Measurements from ENCODE around the gene GFER.
"Not testable (repeated sequence)": the region's sequence is repeated elsewhere in the genome, so short reads cannot be mapped to it uniquely, and the experiment has no call there.

The GFER gene

DNA sequence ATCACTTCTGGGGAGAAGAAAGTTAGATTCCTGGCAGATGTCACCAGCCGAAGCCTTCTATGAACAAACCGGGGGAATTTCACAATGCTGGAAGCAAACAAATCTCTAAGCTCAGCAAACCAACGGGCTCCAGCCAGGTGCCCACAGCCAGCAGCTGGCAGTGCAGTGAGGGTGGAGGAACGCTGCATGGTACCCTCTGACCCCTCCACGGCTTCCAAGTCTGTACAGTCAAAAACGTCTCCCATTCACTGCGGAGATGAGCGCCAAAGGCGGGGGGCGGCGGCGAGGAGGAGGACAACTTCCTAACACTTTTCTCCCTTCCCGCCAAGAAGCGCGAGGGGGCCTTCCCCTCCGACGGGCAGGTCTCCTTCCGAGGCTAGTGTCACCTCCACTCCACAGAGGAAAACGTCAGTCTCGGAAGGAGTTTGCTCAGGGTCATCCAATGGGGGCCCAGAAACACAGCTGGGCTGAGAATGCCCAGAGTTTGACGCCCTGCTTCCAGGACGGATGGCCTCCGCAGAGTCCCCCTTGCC lies 24.7 kb downstream of the GFER start:
- DNase-seq: no peak

DNA sequence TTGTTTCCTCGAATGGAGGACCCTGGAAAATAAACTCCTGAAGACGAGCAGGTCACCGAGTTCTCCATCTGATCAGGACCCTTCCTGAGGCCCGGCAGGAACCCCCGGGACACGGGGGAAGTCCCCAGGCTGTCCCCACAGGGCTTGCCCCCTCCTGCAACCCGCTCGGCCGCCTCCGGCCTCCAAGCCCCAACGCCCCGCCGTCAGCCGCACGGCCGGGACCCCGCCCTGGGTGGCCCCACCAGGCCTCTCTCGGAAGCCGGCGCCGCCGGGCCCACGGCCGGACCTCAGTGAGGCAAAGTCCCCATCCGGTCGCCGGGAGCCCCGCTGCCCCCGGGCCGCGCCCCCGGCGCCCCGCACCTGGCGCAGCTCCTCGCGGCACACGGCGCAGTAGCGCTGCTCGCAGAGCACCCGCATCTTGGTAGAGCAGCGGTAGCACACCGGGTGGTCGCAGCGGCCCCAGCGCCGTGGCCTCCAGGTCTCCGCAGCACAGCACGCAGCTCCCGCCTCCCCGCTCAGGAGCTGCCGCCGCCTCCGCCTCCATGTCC lies 25.2 kb downstream of the GFER start:
- DNase-seq: no peak

DNA sequence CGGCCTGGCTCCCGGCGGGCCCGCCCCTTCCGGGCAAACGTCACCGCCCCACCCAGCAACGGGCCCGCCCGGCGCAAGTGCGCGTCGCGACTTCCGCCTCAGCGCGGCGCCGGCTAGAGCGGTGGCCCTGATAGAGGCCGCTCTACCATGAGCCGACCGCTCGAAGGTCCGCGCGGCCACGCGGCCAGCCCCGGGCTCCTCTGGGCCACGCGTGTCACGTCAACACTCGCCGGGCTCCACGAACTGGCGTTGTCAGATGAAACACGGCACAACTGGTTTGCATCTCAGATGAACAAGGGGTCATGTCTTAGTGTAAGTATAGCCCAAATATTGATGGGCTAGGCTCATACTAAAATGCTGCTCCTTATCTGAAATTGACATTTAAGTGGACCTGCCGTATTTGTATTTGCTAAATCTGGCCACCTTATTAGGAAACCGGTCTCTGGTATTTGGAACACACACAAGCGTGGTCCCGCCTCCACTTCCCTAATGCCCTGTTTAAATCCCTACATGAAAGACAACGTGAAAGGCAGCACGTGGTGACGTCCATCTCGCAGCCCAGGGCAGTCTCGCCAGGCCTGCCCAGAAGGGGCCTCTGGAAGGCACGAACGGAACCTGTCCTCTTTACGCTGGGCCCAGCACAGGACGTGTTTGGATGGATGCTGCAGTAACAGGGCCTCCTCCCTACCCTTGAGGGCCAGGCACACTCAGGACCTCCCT lies 26.0 kb downstream of the GFER start, which contains the start of gene ZNF598:
Gene ZNF598 (minus strand): TSS at position 31 of the 720 bp plus-strand sequence.
- peak; percentile 91 for DNase-seq

DNA sequence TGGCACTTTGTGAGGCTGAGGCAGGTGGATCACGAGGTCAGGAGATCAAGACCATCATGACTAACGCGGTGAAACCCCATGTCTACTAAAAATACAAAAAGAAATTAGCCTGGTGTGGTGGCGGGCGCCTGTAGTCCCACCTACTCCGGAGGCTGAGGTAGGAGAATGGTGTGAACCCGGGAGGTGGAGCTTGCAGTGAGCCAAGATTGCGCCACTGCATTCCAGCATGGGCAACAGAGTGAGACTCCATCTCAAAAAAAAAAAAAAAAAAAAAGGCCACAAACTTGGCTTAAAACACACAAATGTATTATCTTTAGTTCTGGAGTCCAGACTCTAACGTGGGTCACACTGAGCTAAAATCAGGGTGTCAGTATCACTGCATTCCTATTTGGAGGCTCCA lies 27.7 kb downstream of the GFER start:
- not testable (repeated sequence) for DNase-seq

DNA sequence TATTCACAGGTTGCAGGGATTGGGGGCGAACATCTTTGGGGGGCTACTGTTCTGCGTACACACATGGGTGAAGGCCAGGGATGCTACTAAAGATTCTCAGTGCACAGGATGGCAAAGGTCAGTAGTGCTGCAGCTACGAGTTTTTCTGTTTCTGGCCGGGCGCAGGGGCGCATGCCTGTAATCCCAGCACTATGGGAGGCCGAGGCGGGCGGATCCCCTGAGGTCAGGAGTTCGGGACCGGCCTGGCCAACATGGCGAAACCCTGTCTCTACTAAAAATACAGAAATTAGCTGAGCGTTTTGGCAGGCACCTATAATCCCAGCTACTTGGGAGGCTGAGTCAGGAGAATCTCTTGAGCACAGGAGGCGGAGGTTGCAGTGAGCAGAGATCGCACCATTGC lies 29.5 kb downstream of the GFER start:
- no peak for DNase-seq

DNA sequence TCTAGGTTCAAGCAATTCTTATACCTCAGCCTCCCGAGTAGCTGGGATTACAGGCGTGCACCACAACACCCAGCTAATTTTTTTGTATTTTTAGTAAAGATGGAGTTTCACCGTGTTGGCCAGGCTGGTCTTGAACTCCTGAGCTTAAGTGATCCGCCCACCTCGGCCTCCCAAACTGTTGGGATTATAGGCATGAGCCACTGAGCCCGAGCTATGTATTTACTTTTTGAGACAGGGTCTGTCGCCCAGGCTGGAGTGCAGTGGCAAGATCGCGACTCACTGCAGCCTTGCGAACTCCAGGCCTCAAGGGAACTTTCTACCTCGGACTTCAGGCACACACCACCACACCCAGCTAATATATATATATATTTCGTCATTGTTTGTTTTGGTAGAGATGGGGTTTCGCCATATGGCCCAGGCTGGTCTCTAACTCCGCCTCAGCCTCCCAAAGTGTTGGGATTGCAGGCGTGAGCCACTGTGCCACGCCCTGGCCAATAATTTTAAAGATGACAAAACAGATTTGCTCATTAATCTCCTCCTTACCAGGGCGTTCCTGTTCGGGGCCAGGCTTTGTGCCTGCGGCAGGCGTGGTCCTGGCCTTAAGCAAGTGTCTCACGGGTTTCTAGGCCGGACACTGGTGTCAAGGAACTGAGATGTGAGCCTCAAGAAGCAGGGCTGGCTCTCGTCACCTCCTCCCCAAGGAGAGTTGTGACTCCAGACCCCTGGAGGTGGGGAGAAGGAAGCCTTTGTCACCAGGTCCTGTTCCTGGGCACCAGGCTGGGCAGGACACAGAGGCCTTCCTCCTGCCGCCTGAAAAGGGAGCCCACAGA lies 31.3 kb downstream of the GFER start:
- DNase-seq: no peak

DNA sequence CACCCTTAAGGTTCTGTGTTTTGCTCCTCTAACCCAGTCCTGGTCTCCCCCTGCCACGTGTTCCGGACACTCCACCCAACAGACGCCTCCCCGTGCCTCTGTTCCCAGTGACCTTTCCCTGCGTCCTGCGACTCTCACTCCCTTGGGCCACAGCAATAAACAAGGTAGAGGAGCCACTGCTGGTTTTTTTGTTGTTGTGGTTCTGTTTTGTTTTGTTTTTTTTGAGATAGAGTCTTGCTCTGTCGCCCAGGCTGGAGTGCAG lies 31.9 kb downstream of the GFER start:
- no peak for DNase-seq

DNA sequence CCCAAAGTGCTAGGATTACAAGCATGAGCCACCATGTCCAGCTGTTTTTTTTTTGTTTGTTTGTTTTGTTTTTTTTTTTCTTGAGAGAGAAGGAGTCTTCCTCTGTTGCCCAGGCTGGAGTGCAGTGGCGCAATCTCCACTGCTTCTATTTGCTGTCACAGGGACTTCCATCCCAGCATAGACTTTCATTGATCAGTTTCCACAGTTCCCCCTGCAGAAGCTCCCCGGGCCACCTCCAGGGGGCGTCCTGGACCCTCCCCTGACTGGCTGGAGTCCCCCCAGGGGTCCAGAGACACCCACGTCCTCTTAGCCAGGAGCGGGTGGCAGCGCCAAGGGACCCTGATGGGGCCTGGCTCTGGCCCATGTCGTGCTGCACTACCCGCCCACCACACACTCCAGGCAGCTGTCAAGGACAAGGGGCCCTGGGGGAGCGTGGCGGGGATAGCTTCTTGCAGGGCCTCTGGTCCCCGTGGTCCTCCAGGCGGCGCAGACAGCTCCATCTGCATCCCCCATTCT lies 32.5 kb downstream of the GFER start:
- no peak for DNase-seq

DNA sequence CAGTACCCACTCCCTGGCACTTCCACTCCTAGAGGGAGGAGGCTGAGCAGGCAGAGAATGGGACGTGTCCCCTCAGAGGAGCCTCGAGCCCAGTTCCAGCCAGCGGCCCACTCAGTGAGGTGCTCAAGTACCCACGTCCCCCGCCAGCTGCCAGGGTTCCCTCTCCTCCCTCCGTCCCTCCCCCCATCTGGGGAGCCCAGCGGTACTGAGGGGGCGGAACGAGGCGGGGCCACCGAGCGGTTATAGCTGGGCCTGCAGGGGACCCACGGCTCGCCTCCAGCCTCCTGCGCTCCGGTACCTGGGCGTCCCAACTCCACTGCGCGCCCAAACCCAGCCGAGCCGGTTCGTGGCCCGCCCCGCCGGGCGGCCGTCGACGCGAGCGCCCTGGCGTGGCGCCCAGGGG lies 35.5 kb downstream of the GFER start, which contains the start of gene NPW:
Gene NPW (plus strand): TSS at position 268 of the 403 bp plus-strand sequence.
- no peak for DNase-seq

DNA sequence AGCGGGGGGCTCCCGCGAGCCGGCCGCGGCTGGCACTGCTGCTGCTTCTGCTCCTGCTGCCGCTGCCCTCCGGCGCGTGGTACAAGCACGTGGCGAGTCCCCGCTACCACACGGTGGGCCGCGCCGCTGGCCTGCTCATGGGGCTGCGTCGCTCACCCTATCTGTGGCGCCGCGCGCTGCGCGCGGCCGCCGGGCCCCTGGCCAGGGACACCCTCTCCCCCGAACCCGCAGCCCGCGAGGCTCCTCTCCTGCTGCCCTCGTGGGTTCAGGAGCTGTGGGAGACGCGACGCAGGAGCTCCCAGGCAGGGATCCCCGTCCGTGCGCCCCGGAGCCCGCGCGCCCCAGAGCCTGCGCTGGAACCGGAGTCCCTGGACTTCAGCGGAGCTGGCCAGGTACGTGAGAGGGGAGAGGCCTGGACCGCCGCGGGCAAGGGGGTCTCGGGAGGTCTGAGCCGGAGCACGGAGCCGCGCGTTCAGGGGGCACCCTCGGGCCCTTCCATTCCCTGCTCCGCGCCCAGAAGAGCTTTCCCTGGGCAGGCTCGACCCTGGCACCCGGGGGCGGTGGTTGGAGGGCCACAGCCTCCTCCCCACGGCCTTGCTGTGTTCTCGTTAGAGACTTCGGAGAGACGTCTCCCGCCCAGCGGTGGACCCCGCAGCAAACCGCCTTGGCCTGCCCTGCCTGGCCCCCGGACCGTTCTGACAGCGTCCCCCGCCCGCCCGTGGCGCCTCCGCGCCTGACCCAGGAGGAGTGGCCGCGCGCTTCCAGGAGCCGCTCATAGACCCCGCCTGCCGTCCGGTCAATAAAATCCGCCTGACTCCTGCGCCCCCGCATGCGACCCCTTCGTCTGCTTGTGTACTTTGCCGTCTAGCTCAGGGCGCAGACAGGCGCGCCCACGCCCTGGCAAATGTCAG lies 36.2 kb downstream of the GFER start:
- no peak for DNase-seq

DNA sequence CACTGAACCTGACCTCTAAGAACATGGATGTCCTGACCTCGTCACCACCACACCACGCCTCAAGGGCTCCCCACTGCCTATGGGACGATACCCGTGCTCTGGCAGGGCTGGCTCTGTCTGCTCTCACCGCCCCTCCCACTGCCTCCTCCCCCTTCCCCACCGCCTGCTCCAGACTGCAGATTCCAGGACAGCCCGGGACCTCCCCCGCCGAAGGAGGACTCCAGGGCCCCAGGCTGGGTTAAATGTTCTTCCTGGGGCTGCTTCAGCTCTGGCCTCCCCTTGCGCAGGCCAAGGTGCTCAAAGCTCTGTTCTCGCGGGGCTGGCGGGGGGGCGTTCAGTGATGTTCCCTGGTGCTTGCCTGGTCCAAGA lies 38.7 kb downstream of the GFER start:
- DNase-seq: no peak

DNA sequence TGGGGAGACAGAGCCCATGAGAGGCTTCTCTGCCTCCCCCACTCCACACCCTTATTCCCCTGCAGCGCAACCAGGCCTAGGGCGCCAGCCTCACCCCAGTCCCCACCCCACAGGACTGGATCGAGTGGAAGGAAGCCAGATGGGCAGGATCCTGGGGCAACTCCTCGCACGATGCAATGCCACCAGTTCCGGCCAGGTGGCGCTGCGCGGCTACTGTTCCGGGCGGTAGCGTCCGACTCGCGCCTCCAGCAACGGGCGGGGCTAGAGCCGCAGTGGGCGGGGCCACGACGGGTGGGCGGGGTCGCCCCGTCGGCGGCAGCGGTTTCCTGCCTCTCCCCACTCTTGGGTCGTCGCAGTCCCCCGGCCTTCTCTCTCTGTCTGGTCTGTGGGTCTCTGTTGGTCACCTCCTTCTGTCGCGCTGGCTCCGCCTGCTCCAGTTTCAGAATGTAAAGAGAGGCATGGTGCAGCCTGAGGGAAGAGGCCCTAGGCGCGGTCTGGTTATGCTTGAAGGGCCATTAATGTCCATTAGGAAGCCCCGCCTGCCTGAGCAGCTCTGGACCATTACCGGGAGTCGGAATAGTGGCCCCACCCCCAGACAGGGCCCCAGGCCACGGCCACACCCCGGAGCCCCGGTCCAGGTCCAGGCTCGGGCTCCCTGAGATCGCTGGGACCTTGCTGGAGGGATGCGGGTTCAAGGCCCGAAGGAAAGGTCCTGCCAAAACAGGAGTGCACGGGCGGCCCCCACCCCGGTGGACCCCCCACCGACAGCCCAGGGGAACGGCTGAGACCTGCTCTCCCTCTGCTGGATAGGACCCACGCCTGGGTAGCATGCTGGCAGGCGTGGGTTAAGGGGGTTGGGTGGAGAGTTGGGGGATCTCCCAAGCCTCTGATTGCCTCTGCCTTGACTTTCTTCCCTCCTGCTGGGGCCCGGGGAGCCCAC lies 39.4 kb downstream of the GFER start:
- peak; percentile 96 for DNase-seq

DNA sequence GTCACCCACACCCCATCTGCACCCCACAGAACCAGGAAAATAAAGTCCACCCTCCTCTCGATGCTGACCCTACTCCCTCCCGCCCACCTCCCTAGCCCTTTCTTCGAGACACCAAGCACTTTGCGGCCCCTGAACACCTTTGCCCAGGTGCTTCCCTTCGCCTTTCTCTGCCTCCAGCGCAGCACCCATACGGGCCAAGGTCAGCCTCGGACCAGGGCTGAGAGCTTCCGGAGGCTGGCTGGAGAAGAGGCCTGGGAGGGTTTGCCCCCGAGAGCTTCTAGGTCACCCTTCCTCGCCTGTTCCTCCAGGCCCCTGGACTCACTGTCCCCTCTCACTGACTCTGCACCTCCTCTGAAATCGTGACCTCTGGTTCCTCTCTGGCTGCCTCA lies 40.0 kb downstream of the GFER start:
- DNase-seq: no peak

DNA sequence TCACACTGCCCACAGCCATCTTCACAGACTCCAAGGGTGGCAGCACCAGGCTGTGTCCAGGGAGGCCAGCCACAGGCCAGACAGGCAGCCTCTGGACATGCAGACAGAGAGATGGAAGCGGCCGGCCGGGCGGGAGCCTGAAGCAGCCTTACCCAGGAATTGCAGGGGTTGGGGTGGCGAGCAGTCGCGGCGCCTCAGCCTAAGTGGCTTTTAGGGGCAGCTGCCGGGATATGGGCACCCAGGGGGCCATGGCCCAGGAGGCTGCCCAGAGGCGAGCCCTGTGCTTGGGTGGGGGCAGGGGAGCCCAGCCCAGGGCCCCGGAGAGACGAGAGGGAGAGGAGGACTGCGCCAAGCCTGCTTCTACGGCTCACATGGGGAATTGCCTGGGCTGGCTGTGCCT lies 41.3 kb downstream of the GFER start:
- no peak for DNase-seq

DNA sequence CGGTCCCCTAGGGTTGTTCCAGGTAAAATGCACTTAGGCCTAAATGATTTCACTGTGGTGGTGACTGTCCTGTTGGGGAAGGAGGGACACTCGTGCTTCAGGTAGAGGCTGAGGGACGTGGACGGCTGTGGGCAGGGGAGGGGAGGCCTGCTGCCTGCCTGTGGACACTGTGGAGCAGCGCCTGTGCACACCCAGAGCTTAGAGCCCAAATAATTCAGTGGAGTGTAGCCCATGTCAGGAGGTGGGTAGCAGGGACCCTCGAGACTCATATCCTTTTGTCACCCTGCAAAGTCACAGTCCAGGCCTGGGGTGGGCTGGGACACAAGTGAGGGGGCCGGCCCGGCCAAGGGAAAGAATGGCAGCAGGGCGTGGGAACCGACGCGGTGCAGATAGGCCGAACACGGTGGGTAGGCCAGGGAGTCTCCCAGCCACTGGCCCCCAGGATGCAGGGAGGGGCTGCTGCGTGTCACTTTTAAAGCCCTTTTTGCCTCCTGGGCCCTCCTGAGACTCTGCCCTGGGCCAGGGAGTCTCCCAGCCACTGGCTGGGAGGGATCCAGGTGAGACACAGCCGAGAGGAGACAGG lies 42.0 kb downstream of the GFER start:
- peak; percentile 25 for DNase-seq

DNA sequence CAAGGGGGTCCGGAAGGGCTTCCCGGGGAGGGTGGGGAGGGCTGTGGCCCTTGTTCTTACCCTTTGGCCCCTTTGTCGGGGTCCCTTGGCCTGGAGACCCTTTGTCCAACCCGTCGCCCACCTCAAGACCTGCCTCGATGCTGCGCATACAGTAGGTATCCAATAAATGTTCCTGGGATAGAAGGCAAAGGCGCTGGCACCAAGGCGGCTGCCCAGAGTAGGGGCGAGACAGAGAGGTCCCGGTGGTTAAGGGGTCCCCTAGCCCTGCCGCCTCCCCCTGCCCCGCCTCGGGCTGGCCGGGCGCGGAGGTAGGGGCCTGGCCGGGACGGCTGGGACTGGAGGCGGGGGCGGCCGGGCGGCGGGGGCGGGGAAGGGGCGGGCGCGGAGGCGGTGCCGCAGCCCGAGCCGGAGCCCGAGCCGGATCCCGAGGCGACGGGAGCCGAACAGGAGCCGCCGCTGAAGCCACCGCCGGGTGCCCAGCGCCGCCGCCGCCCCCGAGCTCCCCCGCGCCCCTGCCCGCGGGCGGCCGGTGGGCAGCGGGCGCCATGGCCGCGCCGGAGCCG lies 42.5 kb downstream of the GFER start, which contains the start of gene NHERF2:
Gene NHERF2 (plus strand): TSS at position 442 of the 563 bp plus-strand sequence. CDS start 104 bp downstream, at position 546.
- peak; percentile 59 for DNase-seq

DNA sequence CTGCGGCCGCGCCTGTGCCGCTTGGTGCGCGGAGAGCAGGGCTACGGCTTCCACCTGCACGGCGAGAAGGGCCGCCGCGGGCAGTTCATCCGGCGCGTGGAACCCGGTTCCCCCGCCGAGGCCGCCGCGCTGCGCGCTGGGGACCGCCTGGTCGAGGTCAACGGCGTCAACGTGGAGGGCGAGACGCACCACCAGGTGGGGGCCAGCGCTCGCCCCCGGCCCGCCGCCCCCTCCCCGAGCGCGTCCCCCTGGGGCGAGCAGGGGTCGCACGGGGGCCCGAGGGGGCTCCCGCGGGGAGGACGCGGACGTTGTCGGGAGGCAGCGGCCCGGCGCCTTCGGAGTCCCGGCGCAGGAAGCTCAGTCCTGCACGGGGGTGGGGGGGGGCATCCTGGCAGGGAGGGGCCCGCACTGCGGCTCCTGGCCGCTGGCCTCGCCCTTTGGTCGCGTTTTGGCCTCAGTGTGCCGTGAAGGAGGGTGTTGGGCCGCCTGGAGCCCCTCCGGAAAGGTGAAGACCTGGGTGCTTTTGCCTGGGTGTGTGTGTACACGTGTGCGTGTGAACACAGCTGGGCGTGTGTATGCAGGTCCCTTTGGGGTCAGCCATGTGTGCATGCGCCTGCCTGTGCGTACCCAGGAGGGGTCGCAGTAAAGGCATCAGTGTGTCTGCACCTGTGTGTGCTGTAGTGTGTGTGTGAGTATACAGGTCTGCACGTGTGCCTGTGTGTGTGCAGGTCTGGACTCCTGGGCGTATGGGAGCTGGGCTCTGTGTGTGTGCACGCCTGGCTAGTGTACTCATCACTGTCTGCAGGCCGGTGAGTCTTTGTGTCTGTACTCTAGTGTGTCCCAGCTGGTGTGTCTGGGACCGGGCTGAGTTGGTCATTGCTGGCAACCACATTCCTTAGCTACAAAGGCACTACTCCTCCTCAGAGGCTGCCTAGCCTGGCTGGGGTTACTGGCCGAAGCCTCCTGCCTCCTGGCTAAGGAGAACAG lies 43.3 kb downstream of the GFER start:
- no peak for DNase-seq

DNA sequence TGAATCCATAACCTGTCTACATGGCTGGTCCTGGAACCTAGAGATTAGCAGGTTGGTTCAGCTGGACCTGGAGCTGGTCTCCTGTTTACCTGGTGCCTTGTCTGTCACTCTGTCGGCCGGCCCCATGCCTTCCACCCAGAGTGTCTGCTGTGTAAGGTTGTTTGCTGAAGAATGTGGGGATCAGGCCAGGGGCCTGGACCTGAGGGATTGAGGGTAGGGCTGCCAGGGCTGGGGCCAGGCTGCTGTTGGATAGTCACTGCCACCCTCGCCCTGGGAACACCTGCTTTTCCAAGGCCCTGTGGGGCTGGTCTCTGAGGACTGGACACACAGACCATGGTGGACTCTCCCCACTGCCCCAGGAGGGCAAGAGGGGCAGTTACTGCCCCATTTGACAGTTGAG lies 44.2 kb downstream of the GFER start:
- DNase-seq: no peak

DNA sequence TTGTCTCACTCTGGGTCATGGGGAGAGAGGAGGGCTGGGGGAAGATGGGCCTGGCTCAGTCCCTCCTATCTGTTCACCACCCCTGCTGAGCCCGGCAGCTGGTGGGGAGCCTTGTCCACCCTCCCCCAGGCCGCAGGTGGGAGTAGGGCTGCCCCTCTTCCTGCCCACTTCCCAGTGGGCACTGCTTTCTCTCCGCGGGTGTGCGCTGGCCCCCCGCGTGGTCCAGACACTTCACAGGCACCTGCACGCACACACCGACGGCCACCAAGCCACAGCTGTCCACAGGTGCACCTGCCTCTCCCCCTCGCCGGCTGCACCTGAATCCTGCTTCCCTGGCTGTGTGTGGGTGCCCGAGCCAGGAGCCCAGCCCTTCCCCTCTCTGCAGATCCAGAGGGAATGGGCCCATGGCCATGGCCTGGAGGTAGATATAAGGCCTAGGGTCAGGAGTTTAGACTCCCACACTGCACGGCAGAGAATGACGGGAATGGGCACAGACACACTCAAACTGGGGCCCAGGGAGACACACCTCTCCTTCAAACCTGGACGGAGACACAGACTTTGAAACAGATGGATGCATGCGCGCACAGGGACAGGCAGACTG lies 44.7 kb downstream of the GFER start:
- no peak for DNase-seq
